HEK293T (cell line): ENCODE results near the gene FRMD5.

Experiments used
- CTCF ChIA-PET: fragments of 350-600 bp; formaldehyde crosslinking; extraction: SDS; loops from one replicate; lab custom pipeline; 2021; ENCODE audit warnings: antibody characterized with exemption, inconsistent platforms; lab: Yijun Ruan, JAX
- POLR2A ChIA-PET: fragments of 350-600 bp; formaldehyde crosslinking; extraction: SDS; loops from one replicate; lab custom pipeline; 2020; ENCODE audit warnings: antibody characterized with exemption, inconsistent platforms; lab: Yijun Ruan, JAX
- DNase-seq: peaks from one replicate; pipeline ENCODE4 v3.0.0; 2012; ENCODE audit warnings: mixed read lengths; ENCODE audit errors: extremely low spot score
- ARNT ChIP-seq: fragments of 450-650 bp; IDR thresholded peaks from 2 replicates; pipeline ENCODE4 v1.6.1; 2017; ENCODE audit warnings: mild to moderate bottlenecking
- BHLHE40 ChIP-seq: fragments of 450-650 bp; IDR thresholded peaks from 2 replicates; pipeline ENCODE4 v1.6.1; 2016; ENCODE audit warnings: mild to moderate bottlenecking, moderate library complexity, borderline replicate concordance
- CTBP1 ChIP-seq: fragments of 450-650 bp; IDR thresholded peaks from 2 replicates; pipeline ENCODE4 v1.6.1; 2016; ENCODE audit warnings: borderline replicate concordance
- ELF4 ChIP-seq: fragments of 450-650 bp; IDR thresholded peaks from 2 replicates; pipeline ENCODE4 v1.6.1; 2017; ENCODE audit warnings: antibody characterized with exemption
- FOXA1 ChIP-seq: fragments of 450-650 bp; IDR thresholded peaks from 2 replicates; pipeline ENCODE4 v1.6.1; 2016; ENCODE audit warnings: mild to moderate bottlenecking
- FOXK2 ChIP-seq: fragments of 450-650 bp; IDR thresholded peaks from 2 replicates; pipeline ENCODE4 v1.6.1; 2016; ENCODE audit warnings: mild to moderate bottlenecking
- FOXM1 ChIP-seq: fragments of 450-650 bp; IDR thresholded peaks from 2 replicates; pipeline ENCODE4 v1.6.1; 2017; ENCODE audit warnings: mild to moderate bottlenecking, borderline replicate concordance
- HDGF ChIP-seq: fragments of 450-650 bp; IDR thresholded peaks from 2 replicates; pipeline ENCODE4 v1.6.1; 2017; ENCODE audit warnings: antibody characterized with exemption, borderline replicate concordance
- L3MBTL2 ChIP-seq: fragments of 450-650 bp; conservative IDR thresholded peaks from 2 replicates; pipeline ENCODE4 v1.6.1; 2016; ENCODE audit warnings: mild to moderate bottlenecking
- LEF1 ChIP-seq: fragments of 450-650 bp; IDR thresholded peaks from 2 replicates; pipeline ENCODE4 v1.6.1; 2017; ENCODE audit warnings: mild to moderate bottlenecking, borderline replicate concordance
- NFRKB ChIP-seq: fragments of 450-650 bp; IDR thresholded peaks from 2 replicates; pipeline ENCODE4 v1.6.1; 2016; ENCODE audit warnings: mild to moderate bottlenecking, moderate library complexity
- SP1 ChIP-seq: fragments of 450-650 bp; IDR thresholded peaks from 2 replicates; pipeline ENCODE4 v1.6.1; 2017
- SUZ12 ChIP-seq: fragments of 450-650 bp; IDR thresholded peaks from 2 replicates; pipeline ENCODE4 v1.6.1; 2016; ENCODE audit warnings: mild to moderate bottlenecking
- TARDBP ChIP-seq: fragments of 450-650 bp; IDR thresholded peaks from 2 replicates; pipeline ENCODE4 v1.6.1; 2016
- ZNF384 ChIP-seq: fragments of 450-650 bp; IDR thresholded peaks from 2 replicates; pipeline ENCODE4 v1.6.1; 2016
- TF ChIP-seq, protein P1 (sequence below): fragments of 450-650 bp; IDR thresholded peaks from 2 replicates; pipeline ENCODE4 v1.6.1; 2016

The FRMD5 gene

DNA sequence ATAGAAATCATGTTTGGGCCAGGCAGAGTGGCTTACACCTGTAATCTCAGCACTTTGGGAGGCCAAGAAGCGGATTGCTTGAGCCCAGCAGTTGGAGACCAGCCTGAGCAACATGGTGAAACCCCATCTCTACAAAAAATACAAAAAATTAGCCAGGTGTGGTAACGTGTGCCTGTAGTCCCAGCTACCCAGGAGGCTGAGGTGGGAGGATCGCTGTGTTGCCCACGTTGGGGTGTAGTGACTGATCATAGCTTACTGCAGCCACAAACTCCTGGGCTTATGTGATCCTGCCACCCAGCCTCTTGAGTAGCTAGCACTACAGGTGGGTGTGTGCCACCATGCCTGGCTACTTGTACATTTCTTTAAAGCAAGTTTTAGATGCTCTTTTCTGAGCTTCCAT is 254.0 kb downstream of the FRMD5 start:
- no peak for DNase-seq
- POLR2A ChIA-PET: no interaction called here
- CTCF ChIA-PET: interaction anchor here (1.3 kb wide), 1 partner anchor 38 kb away, joined by 3 read pairs; no protein-coding TSS in a partner anchor
- TF ChIP-seq FOXM1 (no peak), ZNF384 (no peak), L3MBTL2 (no peak), LEF1 (no peak), ARNT (no peak), TARDBP (no peak), NFRKB (no peak), FOXA1 (no peak), CTBP1 (no peak), SUZ12 (no peak), BHLHE40 (no peak), ELF4 (no peak), SP1 (no peak), HDGF (no peak)

DNA sequence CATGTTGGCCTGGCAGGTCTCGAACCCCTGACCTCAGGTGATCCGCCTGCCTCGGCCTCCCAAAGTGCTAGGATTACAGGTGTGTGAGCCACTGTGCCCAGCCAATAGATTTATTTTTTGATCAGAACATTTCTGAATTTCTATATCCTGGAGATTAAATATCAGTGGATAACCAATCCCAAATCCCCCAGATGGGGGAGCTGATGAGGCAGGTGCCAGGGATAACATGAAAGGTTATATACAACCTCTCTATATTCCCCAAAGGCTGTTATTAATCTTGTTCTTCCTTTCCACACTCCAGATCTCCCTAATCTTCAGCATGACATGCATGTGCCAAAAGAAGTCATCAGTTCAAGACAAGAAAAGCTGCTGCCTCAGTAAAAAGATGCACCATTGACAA is 256.0 kb downstream of the FRMD5 start:
- TF ChIP-seq, protein P1, sequence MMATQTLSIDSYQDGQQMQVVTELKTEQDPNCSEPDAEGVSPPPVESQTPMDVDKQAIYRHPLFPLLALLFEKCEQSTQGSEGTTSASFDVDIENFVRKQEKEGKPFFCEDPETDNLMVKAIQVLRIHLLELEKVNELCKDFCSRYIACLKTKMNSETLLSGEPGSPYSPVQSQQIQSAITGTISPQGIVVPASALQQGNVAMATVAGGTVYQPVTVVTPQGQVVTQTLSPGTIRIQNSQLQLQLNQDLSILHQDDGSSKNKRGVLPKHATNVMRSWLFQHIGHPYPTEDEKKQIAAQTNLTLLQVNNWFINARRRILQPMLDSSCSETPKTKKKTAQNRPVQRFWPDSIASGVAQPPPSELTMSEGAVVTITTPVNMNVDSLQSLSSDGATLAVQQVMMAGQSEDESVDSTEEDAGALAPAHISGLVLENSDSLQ: no peak
- no peak for TF ChIP-seq SUZ12
- TF ChIP-seq NFRKB: no peak
- no peak for TF ChIP-seq TARDBP
- no peak for TF ChIP-seq BHLHE40
- TF ChIP-seq L3MBTL2: no peak
- no peak for TF ChIP-seq SP1
- TF ChIP-seq FOXA1: no peak
- TF ChIP-seq CTBP1: no peak
- no peak for TF ChIP-seq FOXM1
- TF ChIP-seq FOXK2: no peak
- TF ChIP-seq HDGF: no peak
- no peak for TF ChIP-seq ARNT
- no peak for TF ChIP-seq ELF4
- TF ChIP-seq ZNF384: no peak
- no peak for TF ChIP-seq LEF1
- ChIA-PET POLR2A (interaction anchor here (0.6 kb wide), 1 partner anchor 127 kb away, joined by 3 read pairs; no protein-coding TSS in a partner anchor), CTCF (interaction anchor here (0.6 to 1.2 kb wide), 8 partner anchors 8 to 132 kb away, joined by 3 to 8 read pairs (median 4); no protein-coding TSS in a partner anchor)
- peak; percentile 23 for DNase-seq

DNA sequence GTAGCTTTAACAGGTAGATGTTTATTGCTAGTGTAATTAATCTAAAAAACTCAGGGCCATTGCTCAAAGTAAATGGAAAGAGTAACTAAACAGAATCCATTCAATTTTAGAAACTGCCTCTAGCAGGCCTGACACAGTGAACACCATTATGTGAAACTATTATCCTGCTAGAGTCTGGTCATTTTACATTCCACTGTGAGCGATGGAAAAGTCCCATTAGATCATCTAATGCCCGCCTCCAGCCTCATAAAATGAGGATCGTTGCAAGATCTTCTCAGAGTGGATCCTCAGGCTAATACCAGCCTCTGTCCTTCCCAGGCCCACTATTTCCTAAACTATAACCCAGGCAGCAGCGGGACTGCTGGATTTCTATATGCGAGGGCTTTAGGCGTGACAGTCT is 260.6 kb downstream of the FRMD5 start:
- ChIA-PET POLR2A (no interaction called here), CTCF (no interaction called here)
- DNase-seq: no peak
- no peak for TF ChIP-seq ZNF384
- no peak for TF ChIP-seq BHLHE40
- TF ChIP-seq ELF4: no peak

DNA sequence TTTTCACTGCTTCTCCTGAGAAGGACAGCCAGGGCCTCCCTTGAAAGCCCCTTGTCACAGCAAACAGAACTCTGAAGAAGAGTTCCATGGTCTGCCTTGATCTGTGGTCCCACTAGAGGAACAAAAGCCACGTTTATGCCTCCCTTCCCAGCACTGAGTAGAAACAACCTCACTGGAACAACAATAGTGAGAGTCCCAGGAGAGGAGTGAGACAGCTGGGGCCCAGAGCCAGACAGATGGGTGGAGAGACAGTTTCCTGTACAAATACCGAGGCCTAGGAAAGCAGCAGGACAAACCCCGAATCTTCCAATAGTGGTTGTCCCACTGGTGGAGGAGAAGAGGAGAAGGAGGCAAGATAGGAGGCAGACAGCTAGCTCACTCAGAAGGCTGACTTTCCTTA is 262.2 kb downstream of the FRMD5 start:
- DNase-seq: no peak
- TF ChIP-seq ELF4: no peak
- TF ChIP-seq TARDBP: no peak
- no peak for TF ChIP-seq SP1
- TF ChIP-seq L3MBTL2: no peak
- TF ChIP-seq SUZ12: no peak
- no peak for TF ChIP-seq CTBP1
- TF ChIP-seq BHLHE40: no peak
- no peak for TF ChIP-seq HDGF
- no peak for TF ChIP-seq LEF1
- no peak for TF ChIP-seq FOXK2
- TF ChIP-seq ZNF384: no peak
- TF ChIP-seq, protein P1: no peak
- TF ChIP-seq NFRKB: no peak
- TF ChIP-seq ARNT: no peak
- no peak for TF ChIP-seq FOXA1
- TF ChIP-seq FOXM1: no peak
- ChIA-PET POLR2A (no interaction called here), CTCF (no interaction called here)

DNA sequence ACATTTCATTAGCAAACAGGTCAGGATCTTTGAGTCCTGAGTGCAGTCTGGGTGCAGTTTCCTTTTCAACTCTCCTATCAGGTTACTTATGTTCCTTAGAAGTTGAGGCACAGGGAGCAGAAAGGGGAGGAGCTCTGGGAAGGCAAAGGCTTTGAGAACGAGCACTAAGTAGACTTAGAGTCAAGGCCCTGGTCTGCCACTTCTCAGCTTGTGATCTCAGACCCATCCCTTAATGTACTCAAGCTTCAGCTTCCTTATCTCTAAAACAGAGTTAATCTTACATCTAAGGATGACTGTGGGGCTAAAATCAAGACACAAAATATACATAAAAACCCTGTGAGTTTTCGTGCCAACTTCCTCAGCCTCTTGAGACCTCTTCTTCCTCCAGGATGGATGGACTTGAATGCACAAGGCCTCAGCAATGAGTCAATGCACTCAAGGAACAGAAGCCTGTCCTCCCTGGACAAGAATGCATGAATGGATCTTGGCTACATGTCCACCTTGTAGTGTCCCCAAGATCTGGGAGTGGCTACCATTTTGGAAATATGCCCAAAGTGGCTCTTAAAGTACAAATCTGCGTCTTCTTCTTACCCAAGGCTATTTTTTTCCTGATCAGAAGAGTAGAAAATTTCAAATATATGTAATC is 263.2 kb downstream of the FRMD5 start:
- POLR2A ChIA-PET: no interaction called here
- TF ChIP-seq TARDBP (no peak), L3MBTL2 (no peak), HDGF (no peak)
- CTCF ChIA-PET: interaction anchor here (0.6 kb wide), 1 partner anchor 143 kb away, joined by 3 read pairs; no protein-coding TSS in a partner anchor
- no peak for DNase-seq

DNA sequence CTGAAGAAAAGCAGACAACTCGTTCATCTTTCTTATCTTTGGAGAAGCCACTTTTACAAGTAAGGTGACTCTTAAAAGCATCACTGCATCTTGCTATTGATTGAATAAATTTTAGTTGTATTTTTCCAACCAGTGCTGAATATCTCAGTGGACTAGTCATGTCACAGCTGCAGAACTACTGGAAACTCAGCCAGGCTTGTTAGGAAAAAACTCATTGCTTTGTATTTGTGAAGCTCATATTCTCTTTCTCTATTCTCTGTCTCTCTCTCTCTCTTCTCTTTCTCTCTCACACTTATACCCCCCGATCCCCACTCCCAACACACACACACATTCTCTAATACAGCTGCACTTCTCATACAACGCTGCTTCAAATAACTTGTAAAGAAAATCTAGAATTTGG is 264.0 kb downstream of the FRMD5 start:
- DNase-seq: no peak
- ChIA-PET CTCF (no interaction called here), POLR2A (no interaction called here)
- TF ChIP-seq FOXA1: no peak
- TF ChIP-seq TARDBP: no peak
- TF ChIP-seq ZNF384: no peak
- no peak for TF ChIP-seq CTBP1
- no peak for TF ChIP-seq SUZ12
- no peak for TF ChIP-seq NFRKB
- no peak for TF ChIP-seq L3MBTL2
- TF ChIP-seq BHLHE40: no peak

DNA sequence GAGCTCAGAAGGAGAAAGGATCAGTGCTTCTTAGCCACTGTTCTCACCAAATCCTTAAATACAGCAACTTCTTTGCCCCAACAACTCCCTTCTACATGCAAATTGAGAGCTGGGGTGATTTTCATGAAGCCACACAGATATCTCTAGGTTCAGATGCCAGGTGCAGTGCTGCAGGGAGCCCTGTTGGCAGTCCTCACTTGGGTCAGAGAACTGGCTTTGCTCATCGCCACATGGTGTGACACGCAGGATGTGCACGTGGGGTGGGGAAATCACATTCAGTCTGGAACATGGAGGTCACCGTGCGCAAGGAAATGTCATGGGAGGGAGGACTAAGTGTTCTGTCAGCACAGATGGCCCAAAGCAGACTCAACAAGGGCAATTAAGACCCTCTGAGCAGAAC is 264.5 kb downstream of the FRMD5 start:
- ChIA-PET POLR2A (no interaction called here), CTCF (interaction anchor here (1.4 kb wide), 1 partner anchor 9 kb away, joined by 4 read pairs; no protein-coding TSS in a partner anchor)
- TF ChIP-seq ELF4: no peak
- no peak for TF ChIP-seq CTBP1
- no peak for TF ChIP-seq FOXK2
- TF ChIP-seq SUZ12: no peak
- TF ChIP-seq, protein P1: no peak
- no peak for TF ChIP-seq LEF1
- TF ChIP-seq NFRKB: no peak
- no peak for TF ChIP-seq HDGF
- no peak for TF ChIP-seq L3MBTL2
- TF ChIP-seq FOXA1: no peak
- TF ChIP-seq TARDBP: no peak
- TF ChIP-seq BHLHE40: no peak
- TF ChIP-seq SP1: no peak
- no peak for TF ChIP-seq ZNF384
- no peak for TF ChIP-seq FOXM1
- no peak for TF ChIP-seq ARNT
- DNase-seq: no peak
